Astrocyte (in vitro differentiated cells and primary cell): ENCODE data around the gene PRKCA.

Experiments used
- EZH2 ChIP-seq: IDR thresholded peaks from 2 replicates; pipeline ENCODE4 v1.6.1; 2012; ENCODE audit warnings: mild to moderate bottlenecking, low read length, inconsistent platforms; ENCODE audit not compliant: insufficient read depth
- TF ChIP-seq, protein P1 (sequence below): IDR thresholded peaks from 2 replicates; pipeline ENCODE4 v1.5.1; 2011; ENCODE audit warnings: low read depth, mild to moderate bottlenecking, inconsistent platforms, low read length, moderate library complexity; ENCODE audit not compliant: insufficient read depth

DNA sequence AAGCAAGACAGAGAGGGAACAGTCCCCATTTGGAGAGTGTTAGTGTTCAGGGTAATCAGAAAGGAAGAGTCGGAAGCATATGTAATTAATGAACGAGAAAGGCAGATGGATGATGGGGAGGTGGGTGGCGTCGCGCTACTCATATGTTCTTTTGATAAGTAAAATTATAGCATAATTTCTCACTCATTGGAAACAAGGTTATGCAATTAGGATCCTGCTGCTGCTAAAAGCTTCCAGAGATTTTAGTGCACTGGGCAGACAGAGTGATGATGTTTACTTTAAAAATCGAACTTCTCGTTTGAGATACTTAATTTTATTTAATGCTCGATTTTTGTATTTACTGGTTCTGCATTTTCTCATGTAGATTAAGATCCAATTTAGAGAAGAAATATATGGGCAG is 96.2 kb downstream of the PRKCA start:
- TF ChIP-seq, protein P1, sequence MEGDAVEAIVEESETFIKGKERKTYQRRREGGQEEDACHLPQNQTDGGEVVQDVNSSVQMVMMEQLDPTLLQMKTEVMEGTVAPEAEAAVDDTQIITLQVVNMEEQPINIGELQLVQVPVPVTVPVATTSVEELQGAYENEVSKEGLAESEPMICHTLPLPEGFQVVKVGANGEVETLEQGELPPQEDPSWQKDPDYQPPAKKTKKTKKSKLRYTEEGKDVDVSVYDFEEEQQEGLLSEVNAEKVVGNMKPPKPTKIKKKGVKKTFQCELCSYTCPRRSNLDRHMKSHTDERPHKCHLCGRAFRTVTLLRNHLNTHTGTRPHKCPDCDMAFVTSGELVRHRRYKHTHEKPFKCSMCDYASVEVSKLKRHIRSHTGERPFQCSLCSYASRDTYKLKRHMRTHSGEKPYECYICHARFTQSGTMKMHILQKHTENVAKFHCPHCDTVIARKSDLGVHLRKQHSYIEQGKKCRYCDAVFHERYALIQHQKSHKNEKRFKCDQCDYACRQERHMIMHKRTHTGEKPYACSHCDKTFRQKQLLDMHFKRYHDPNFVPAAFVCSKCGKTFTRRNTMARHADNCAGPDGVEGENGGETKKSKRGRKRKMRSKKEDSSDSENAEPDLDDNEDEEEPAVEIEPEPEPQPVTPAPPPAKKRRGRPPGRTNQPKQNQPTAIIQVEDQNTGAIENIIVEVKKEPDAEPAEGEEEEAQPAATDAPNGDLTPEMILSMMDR, result no peak
- no peak for TF ChIP-seq EZH2
